ENCODE results near the gene IKZF2.

IKZF2 gene

DNA sequence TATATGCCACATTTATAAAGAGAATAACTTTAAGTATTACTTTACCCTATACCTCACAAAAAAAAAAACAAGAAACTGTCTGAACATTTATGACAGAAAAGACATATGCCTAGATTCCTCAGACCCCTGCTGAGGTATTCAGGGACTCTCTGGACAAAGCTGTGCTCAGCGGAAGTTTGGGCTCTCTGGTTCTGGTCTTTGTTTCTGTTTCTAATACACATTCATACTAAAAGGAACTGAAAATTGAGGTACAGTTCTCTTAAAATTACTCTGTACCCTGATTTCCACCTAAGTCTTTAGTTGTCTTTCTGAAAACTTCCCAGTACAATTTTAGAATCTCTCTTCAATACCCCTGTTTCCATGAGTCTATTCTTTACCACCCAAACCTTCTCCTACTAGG is 160.3 kb downstream of the IKZF2 start:
- no peaks in the 10 kb centered on the region for H3K36me3 ChIP-seq (replicated peaks; ENCODE audit: insufficient read depth, low read length)

DNA sequence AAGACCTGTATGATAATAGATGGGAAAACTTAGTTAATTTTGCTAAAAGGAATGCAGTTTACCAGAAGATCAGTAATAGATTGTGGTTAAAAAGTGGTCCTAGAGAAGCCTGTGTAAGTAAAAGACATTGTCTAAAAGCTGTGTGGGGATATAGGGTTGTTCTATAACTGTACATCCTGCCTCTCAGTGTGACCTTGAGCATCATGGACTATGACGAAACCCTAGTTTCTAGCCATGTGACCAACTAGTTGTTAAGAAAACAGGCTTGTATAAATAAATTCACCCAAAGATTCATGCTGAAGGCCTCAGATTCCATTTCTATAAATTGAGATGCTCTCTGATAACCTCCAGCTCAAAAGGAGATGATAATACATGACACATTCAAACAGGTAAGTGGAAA is 160.7 kb downstream of the IKZF2 start:
- H3K4me2 ChIP-seq (ENCODE audit: low read depth, low read length): no peak overlapping the region
- no peaks in the 10 kb centered on the region for H3F3A ChIP-seq (ENCODE audit: insufficient read depth, low read length)
- H3K4me3 ChIP-seq (ENCODE audit: low read length): no peak overlapping the region
- H3K9me3 ChIP-seq (replicated peaks; ENCODE audit: insufficient read depth, low read length): no peaks in the 10 kb centered on the region
- H3K27ac ChIP-seq (ENCODE audit: low read length): peak overlapping the region; percentile 21; the same call in 1 of the 2 replicates
- no peaks in the 10 kb centered on the region for H3K4me1 ChIP-seq (ENCODE audit: low read length)
- H3K9ac ChIP-seq (ENCODE audit: low read length): no peak overlapping the region
- H3K36me3 ChIP-seq (replicated peaks; ENCODE audit: insufficient read depth, low read length): no peaks in the 10 kb centered on the region
- no peak overlapping the region for H2AFZ ChIP-seq (ENCODE audit: low read length)
- H3K79me2 ChIP-seq (ENCODE audit: low read length): no peaks in the 10 kb centered on the region
- H4K20me1 ChIP-seq (ENCODE audit: insufficient read depth, low read length): no peaks in the 10 kb centered on the region
- no peak for DNase-seq
- H3K9me2 ChIP-seq (replicated peaks; ENCODE audit: insufficient read depth, low read length): no peaks in the 10 kb centered on the region
- no peaks in the 10 kb centered on the region for H3K27me3 ChIP-seq (replicated peaks; ENCODE audit: insufficient read depth, low read length)
- no peak for TF ChIP-seq EZH2phosphoT487 (IDR thresholded peaks at IDR 0.05; ENCODE audit: low read length)
- no peak for TF ChIP-seq EZH2 (optimal IDR thresholded peaks at IDR 0.05; ENCODE audit: low read depth, low read length)
- TF ChIP-seq, protein P1, sequence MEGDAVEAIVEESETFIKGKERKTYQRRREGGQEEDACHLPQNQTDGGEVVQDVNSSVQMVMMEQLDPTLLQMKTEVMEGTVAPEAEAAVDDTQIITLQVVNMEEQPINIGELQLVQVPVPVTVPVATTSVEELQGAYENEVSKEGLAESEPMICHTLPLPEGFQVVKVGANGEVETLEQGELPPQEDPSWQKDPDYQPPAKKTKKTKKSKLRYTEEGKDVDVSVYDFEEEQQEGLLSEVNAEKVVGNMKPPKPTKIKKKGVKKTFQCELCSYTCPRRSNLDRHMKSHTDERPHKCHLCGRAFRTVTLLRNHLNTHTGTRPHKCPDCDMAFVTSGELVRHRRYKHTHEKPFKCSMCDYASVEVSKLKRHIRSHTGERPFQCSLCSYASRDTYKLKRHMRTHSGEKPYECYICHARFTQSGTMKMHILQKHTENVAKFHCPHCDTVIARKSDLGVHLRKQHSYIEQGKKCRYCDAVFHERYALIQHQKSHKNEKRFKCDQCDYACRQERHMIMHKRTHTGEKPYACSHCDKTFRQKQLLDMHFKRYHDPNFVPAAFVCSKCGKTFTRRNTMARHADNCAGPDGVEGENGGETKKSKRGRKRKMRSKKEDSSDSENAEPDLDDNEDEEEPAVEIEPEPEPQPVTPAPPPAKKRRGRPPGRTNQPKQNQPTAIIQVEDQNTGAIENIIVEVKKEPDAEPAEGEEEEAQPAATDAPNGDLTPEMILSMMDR (IDR thresholded peaks at IDR 0.05; ENCODE audit: low read length): no peak

More for the DNA sequence above, 160.3 kb downstream of the IKZF2 start:
- H4K20me1 ChIP-seq (ENCODE audit: insufficient read depth, low read length): no peaks in the 10 kb centered on the region
- no peak overlapping the region for H2AFZ ChIP-seq (ENCODE audit: low read length)
- no peaks in the 10 kb centered on the region for H3F3A ChIP-seq (ENCODE audit: insufficient read depth, low read length)
- H3K27me3 ChIP-seq (replicated peaks; ENCODE audit: insufficient read depth, low read length): no peaks in the 10 kb centered on the region
- no peak overlapping the region for H3K4me2 ChIP-seq (ENCODE audit: low read depth, low read length)
- no peaks in the 10 kb centered on the region for H3K9me2 ChIP-seq (replicated peaks; ENCODE audit: insufficient read depth, low read length)
- no peaks in the 10 kb centered on the region for H3K9me3 ChIP-seq (replicated peaks; ENCODE audit: insufficient read depth, low read length)
- TF ChIP-seq EZH2 (optimal IDR thresholded peaks at IDR 0.05; ENCODE audit: low read depth, low read length): no peak
- TF ChIP-seq, protein P1 (IDR thresholded peaks at IDR 0.05; ENCODE audit: low read length): no peak
- no peak for TF ChIP-seq EZH2phosphoT487 (IDR thresholded peaks at IDR 0.05; ENCODE audit: low read length)
- peak overlapping the region; percentile 21; the same call in 1 of the 2 replicates for H3K27ac ChIP-seq (ENCODE audit: low read length)
- H3K4me1 ChIP-seq (ENCODE audit: low read length): no peaks in the 10 kb centered on the region
- no peak for DNase-seq
- H3K4me3 ChIP-seq (ENCODE audit: low read length): no peak overlapping the region
- H3K79me2 ChIP-seq (ENCODE audit: low read length): no peaks in the 10 kb centered on the region
- H3K9ac ChIP-seq (ENCODE audit: low read length): no peak overlapping the region

DNA sequence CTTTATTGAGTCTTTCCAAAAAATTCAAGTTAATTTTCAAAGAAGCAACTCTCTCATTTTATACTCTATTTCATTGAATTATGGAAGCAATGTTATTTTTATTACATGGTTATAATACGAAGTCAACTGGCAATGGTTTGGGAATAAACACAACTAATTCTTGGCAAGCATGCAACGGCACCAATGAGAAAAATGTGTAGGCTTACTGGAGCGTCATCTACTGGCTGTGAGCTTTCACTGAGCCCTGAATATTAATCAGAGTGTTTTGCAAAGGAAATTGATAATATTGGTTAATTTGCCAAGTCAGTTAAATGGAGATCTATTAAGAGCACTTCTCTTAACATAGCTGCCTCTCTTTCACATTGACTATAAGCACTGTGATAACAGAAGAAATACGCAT is 163.9 kb downstream of the IKZF2 start:
- Histone ChIP-seq H3K79me2 (ENCODE audit: low read length) (no peaks in the 10 kb centered on the region), H3K4me1 (ENCODE audit: low read length) (no peaks in the 10 kb centered on the region), H3K27me3 (replicated peaks; ENCODE audit: insufficient read depth, low read length) (no peaks in the 10 kb centered on the region), H3K9me3 (replicated peaks; ENCODE audit: insufficient read depth, low read length) (no peaks in the 10 kb centered on the region), H3K9ac (ENCODE audit: low read length) (no peak overlapping the region), H3K4me2 (ENCODE audit: low read depth, low read length) (no peak overlapping the region), H3K9me2 (replicated peaks; ENCODE audit: insufficient read depth, low read length) (no peaks in the 10 kb centered on the region), H3K36me3 (replicated peaks; ENCODE audit: insufficient read depth, low read length) (no peaks in the 10 kb centered on the region), H3K4me3 (ENCODE audit: low read length) (no peak overlapping the region), H3K27ac (ENCODE audit: low read length) (no peak overlapping the region), H4K20me1 (ENCODE audit: insufficient read depth, low read length) (no peaks in the 10 kb centered on the region), H3F3A (ENCODE audit: insufficient read depth, low read length) (no peaks in the 10 kb centered on the region), H2AFZ (ENCODE audit: low read length) (no peak overlapping the region)
- TF ChIP-seq EZH2phosphoT487 (IDR thresholded peaks at IDR 0.05; ENCODE audit: low read length): no peak
- TF ChIP-seq EZH2 (optimal IDR thresholded peaks at IDR 0.05; ENCODE audit: low read depth, low read length): no peak
- TF ChIP-seq, protein P1 (IDR thresholded peaks at IDR 0.05; ENCODE audit: low read length): no peak
- DNase-seq: no peak

Data from MM.1S (cell line).